Measurements from ENCODE around the gene RHBDD2. TPM values are rescaled to one million over a fixed set of nuclear protein-coding genes. Genes with fewer than 3 reads are reported as not detected.

RHBDD2 gene
- total and polyA plus RNA-seq, 9 of the 15 experiments (the other 6 are each of a cell fraction or from before 2014, with no cell fraction given) = 3.3 to 36.7 (median 17.9) TPM

- TF ChIP-seq, protein P1, sequence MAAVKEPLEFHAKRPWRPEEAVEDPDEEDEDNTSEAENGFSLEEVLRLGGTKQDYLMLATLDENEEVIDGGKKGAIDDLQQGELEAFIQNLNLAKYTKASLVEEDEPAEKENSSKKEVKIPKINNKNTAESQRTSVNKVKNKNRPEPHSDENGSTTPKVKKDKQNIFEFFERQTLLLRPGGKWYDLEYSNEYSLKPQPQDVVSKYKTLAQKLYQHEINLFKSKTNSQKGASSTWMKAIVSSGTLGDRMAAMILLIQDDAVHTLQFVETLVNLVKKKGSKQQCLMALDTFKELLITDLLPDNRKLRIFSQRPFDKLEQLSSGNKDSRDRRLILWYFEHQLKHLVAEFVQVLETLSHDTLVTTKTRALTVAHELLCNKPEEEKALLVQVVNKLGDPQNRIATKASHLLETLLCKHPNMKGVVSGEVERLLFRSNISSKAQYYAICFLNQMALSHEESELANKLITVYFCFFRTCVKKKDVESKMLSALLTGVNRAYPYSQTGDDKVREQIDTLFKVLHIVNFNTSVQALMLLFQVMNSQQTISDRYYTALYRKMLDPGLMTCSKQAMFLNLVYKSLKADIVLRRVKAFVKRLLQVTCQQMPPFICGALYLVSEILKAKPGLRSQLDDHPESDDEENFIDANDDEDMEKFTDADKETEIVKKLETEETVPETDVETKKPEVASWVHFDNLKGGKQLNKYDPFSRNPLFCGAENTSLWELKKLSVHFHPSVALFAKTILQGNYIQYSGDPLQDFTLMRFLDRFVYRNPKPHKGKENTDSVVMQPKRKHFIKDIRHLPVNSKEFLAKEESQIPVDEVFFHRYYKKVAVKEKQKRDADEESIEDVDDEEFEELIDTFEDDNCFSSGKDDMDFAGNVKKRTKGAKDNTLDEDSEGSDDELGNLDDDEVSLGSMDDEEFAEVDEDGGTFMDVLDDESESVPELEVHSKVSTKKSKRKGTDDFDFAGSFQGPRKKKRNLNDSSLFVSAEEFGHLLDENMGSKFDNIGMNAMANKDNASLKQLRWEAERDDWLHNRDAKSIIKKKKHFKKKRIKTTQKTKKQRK (IDR thresholded peaks at IDR 0.05; ENCODE audit: borderline replicate concordance, low read depth, low read length) = no peak
- TF ChIP-seq GTF2B (IDR thresholded peaks at IDR 0.05; ENCODE audit: extremely low read depth, insufficient read length) (no peak), LARP7 (IDR thresholded peaks at IDR 0.05) (no peak), SAFB2 (IDR thresholded peaks at IDR 0.05; ENCODE audit: borderline replicate concordance, low read depth, low read length, severe bottlenecking) (no peak), POLR2AphosphoS2 (IDR thresholded peaks at IDR 0.05; ENCODE audit: low read length) (no peak; the same call in 1 of the 2 replicates), GTF2E2 (tag; IDR thresholded peaks at IDR 0.05) (0 out of 2 replicates have a peak, but pooled peaks have one; percentile 2), ZNF146 (CRISPR knock-in tag; IDR thresholded peaks at IDR 0.05; ENCODE audit: unreplicated experiment) (no peak), GATAD2A (IDR thresholded peaks at IDR 0.05) (no peak), FOXK2 (conservative IDR thresholded peaks at IDR 0.05 in 1 of 2, IDR thresholded peaks at IDR 0.05 in 1 of 2; ENCODE audit: low read depth in 2 of 2) (no peak), TAF1 (IDR thresholded peaks at IDR 0.05; ENCODE audit: control insufficient read depth, extremely low read depth, insufficient read depth, low read length, severe bottlenecking) (peak; percentile 73)
- TF ChIP-seq, protein P2, sequence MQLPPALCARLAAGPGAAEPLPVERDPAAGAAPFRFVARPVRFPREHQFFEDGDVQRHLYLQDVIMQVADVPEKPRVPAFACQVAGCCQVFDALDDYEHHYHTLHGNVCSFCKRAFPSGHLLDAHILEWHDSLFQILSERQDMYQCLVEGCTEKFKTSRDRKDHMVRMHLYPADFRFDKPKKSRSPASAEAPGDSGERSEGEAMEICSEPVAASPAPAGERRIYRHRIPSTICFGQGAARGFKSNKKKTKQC (CRISPR knock-in tag; IDR thresholded peaks at IDR 0.05) = peak; percentile 61; the same call in 1 of the 2 replicates
- TF ChIP-seq, protein P3, sequence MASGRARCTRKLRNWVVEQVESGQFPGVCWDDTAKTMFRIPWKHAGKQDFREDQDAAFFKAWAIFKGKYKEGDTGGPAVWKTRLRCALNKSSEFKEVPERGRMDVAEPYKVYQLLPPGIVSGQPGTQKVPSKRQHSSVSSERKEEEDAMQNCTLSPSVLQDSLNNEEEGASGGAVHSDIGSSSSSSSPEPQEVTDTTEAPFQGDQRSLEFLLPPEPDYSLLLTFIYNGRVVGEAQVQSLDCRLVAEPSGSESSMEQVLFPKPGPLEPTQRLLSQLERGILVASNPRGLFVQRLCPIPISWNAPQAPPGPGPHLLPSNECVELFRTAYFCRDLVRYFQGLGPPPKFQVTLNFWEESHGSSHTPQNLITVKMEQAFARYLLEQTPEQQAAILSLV (tag; IDR thresholded peaks at IDR 0.05) = no peak
- TF ChIP-seq, protein P4, sequence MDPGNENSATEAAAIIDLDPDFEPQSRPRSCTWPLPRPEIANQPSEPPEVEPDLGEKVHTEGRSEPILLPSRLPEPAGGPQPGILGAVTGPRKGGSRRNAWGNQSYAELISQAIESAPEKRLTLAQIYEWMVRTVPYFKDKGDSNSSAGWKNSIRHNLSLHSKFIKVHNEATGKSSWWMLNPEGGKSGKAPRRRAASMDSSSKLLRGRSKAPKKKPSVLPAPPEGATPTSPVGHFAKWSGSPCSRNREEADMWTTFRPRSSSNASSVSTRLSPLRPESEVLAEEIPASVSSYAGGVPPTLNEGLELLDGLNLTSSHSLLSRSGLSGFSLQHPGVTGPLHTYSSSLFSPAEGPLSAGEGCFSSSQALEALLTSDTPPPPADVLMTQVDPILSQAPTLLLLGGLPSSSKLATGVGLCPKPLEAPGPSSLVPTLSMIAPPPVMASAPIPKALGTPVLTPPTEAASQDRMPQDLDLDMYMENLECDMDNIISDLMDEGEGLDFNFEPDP (CRISPR knock-in tag; IDR thresholded peaks at IDR 0.05) = no peak
Observed at GRCh38 chr7:75878769-75879611, at the start of gene RHBDD2 (continued).

Data from K562 (cell line).